ENCODE results near the gene SARDH. TPM values are rescaled to one million over a fixed set of nuclear protein-coding genes. Genes with fewer than 3 reads are reported as not detected.

The SARDH gene
- total RNA-seq, 1 experiment from 2014 or later: 5.3 TPM

GRCh38 chr9:133750982-133751649 lies 13.0 kb upstream of the SARDH start:
- no peak for TF ChIP-seq CTCF (conservative IDR thresholded peaks at IDR 0.05)
- Histone ChIP-seq H3K56ac (ENCODE audit: insufficient read length, low read depth, low read length) (no peak overlapping the region), H3K18ac (ENCODE audit: insufficient read length, low read depth, low read length) (no peak overlapping the region), H4K8ac (replicated peaks; ENCODE audit: insufficient read length, low read depth, low read length) (no peak overlapping the region), H2BK5ac (ENCODE audit: insufficient read length, low read length) (no peak overlapping the region), H3K23ac (ENCODE audit: insufficient read length, low read depth, low read length) (no peak overlapping the region), H3K9me3 (ENCODE audit: control insufficient read depth, low read depth, low read length) (no peaks in the 10 kb centered on the region), H2BK20ac (ENCODE audit: low read depth, low read length, poor library complexity, severe bottlenecking) (no peak overlapping the region), H4K5ac (ENCODE audit: insufficient read length, low read depth, low read length) (no peak overlapping the region), H2BK12ac (ENCODE audit: insufficient read length, low read depth, low read length) (no peak overlapping the region), H3K79me1 (ENCODE audit: insufficient read depth, low read depth, low read length, poor library complexity, severe bottlenecking) (no peaks in the 10 kb centered on the region), H4K20me1 (ENCODE audit: control insufficient read depth, insufficient read depth, insufficient read length) (no peaks in the 10 kb centered on the region), H3K79me2 (ENCODE audit: insufficient read depth, low read length) (no peaks in the 10 kb centered on the region), H3K27ac (ENCODE audit: insufficient read length, low read depth, low read length) (no peak overlapping the region), H3K23me2 (ENCODE audit: insufficient read length, low read depth, low read length, poor library complexity, severe bottlenecking) (no peaks in the 10 kb centered on the region), H2AFZ (ENCODE audit: low read length) (no peak overlapping the region), H2BK120ac (ENCODE audit: low read depth, low read length, poor library complexity, severe bottlenecking) (no peak overlapping the region), H3K4ac (ENCODE audit: low read depth, low read length) (no peak overlapping the region), H3K9ac (ENCODE audit: extremely low read depth, insufficient read length, low read length) (no peak overlapping the region), H2AK5ac (ENCODE audit: insufficient read length, low read length) (no peak overlapping the region), H2BK15ac (ENCODE audit: low read depth, low read length) (no peak overlapping the region), H3K4me2 (ENCODE audit: insufficient read depth, insufficient read length, low read length) (no peak overlapping the region), H3K14ac (ENCODE audit: insufficient read depth, low read length) (no peak overlapping the region; the same call in 1 of the 2 replicates), H4K91ac (ENCODE audit: insufficient read length, low read depth, low read length) (no peak overlapping the region), H3K27me3 (ENCODE audit: insufficient read depth, low read length) (no peaks in the 10 kb centered on the region), H3T11ph (ENCODE audit: low read length) (no peak overlapping the region), H3K4me1 (ENCODE audit: insufficient read depth, low read length) (no peaks in the 10 kb centered on the region)
- DNase-seq: peak; percentile 21
- Mint-ChIP-seq H3K27me3 (ENCODE audit: low read depth) (peaks cover 63% of the 10 kb centered on the region), H3K4me3 (no peak overlapping the region), H3K4me1 (peaks cover 8% of the 10 kb centered on the region in 2 experiments; a peak in 3 of 4 replicates), H3K9me3 (peaks cover 24 to 27% of the 10 kb centered on the region in 2 experiments), H3K27ac (no peak overlapping the region), H3K36me3 (ENCODE audit: insufficient read depth in 1 of 3, low read depth in 3 of 3) (peaks cover 4 to 13% (median 11%) of the 10 kb centered on the region in 3 experiments; a peak in 6 of 7 replicates)
- WGBS (ENCODE audit: extremely low coverage, insufficient read length, low lambda C conversion rate): no CpG with 5 or more reads among the region's 9 CpGs

All from H9 (cell line).